A673 (cell line): ENCODE measurements around the gene DPYSL4. TPM values are rescaled to one million over a fixed set of nuclear protein-coding genes. Genes with fewer than 3 reads are reported as not detected.
A peak's percentile ranks its signal among the peaks of the same experiment; 100 is the strongest.

Source experiments
- Bru-seq: library from RNA; stranded (reverse); fragments of 400-500 nt; gene quantifications from one replicate; lab custom pipeline; 2021; lab: Mats Ljungman, UMichigan
- BruChase-seq, 2 experiments: library from RNA; stranded (reverse); fragments of 400-500 nt; gene quantifications; one replicate each; lab custom pipeline; 2021; lab: Mats Ljungman, UMichigan
- BruUV-seq: library from RNA; stranded (reverse); fragments of 400-500 nt; replicated peaks from 2 replicates; lab custom pipeline; 2021; lab: Mats Ljungman, UMichigan
- CTCF ChIA-PET: fragments of 300-600 bp; sonication (Branson Sonifier 250); formaldehyde crosslinking; loops from one replicate; lab custom pipeline; 2022; ENCODE audit warnings: antibody characterized with exemption; lab: Charles Lee
- POLR2A ChIA-PET: fragments of 300-600 bp; sonication (Branson Sonifier 250); formaldehyde crosslinking; loops from one replicate; lab custom pipeline; 2022; ENCODE audit warnings: antibody characterized with exemption; ENCODE audit not compliant: low non-redundant PET; lab: Charles Lee
- DNase-seq: peaks from one replicate; pipeline ENCODE4 v3.0.0-alpha.2; 2015; ENCODE audit warnings: low spot score
- H3K27ac ChIP-seq: fragments of 200-600 bp; sonication (generic); 2 replicates; pipeline ENCODE4 v1.5.1; 2016; ENCODE audit warnings: mixed run types, low read depth, mild to moderate bottlenecking, mixed read lengths, antibody characterized with exemption, low read length; ENCODE audit not compliant: poor library complexity, severe bottlenecking
- H3K27me3 ChIP-seq: fragments of 200-600 bp; sonication (generic); replicated peaks from 2 replicates; pipeline ENCODE4 v1.6.1; 2017; ENCODE audit warnings: mixed run types, low read depth, mild to moderate bottlenecking, mixed read lengths, antibody characterized with exemption, low read length; ENCODE audit not compliant: insufficient read depth, poor library complexity
- H3K36me3 ChIP-seq: fragments of 200-600 bp; sonication (generic); 2 replicates; pipeline ENCODE4 v1.6.1; 2016; ENCODE audit warnings: mixed run types, mild to moderate bottlenecking, mixed read lengths, antibody characterized with exemption, low read length; ENCODE audit not compliant: insufficient read depth, poor library complexity, severe bottlenecking
- H3K4me1 ChIP-seq: fragments of 200-600 bp; sonication (generic); 2 replicates; pipeline ENCODE4 v1.6.1; 2017; ENCODE audit warnings: mixed run types, mild to moderate bottlenecking, mixed read lengths, antibody characterized with exemption, low read length; ENCODE audit not compliant: insufficient read depth, poor library complexity, severe bottlenecking
- H3K4me3 ChIP-seq: fragments of 200-600 bp; sonication (generic); 2 replicates; pipeline ENCODE4 v1.5.1; 2016; ENCODE audit warnings: low read depth, mixed run types, mild to moderate bottlenecking, mixed read lengths, low read length; ENCODE audit not compliant: poor library complexity, severe bottlenecking
- H3K9me3 ChIP-seq: fragments of 200-600 bp; sonication (generic); 2 replicates; pipeline ENCODE4 v1.6.1; 2016; ENCODE audit warnings: mixed run types, low read depth, mild to moderate bottlenecking, mixed read lengths, antibody characterized with exemption, low read length; ENCODE audit not compliant: poor library complexity, severe bottlenecking
- EZH2 ChIP-seq: fragments of 200-600 bp; sonication (generic); IDR thresholded peaks from 2 replicates; pipeline ENCODE4 v1.6.1; 2017; ENCODE audit warnings: borderline replicate concordance, low read depth, mild to moderate bottlenecking, mixed read lengths, antibody characterized with exemption, low read length; ENCODE audit not compliant: poor library complexity, severe bottlenecking
- intact Hi-C: fragments of 100-400 bp; cut with micrococcal nuclease; formaldehyde crosslinking; loops from one replicate; pipeline ENCODE4 v1.10.0; 2022; ENCODE audit not compliant: unreplicated experiment
- long read RNA-seq: library from polyadenylated mRNA; stranded (forward); transcript quantifications from one replicate; pipeline ENCODE4 v2.0.0, GENCODE V29; 2022
- total RNA-seq: library from RNA; stranded (reverse); gene quantifications from 2 replicates; pipeline ENCODE4 v1.2.3, GENCODE V29; 2021
- TF ChIP-seq, protein P1 (sequence below): fragments of 300-800, 200-600 bp; sonication (generic); conservative IDR thresholded peaks from 2 replicates; pipeline ENCODE4 v1.5.1; 2017; ENCODE audit warnings: low read depth, mild to moderate bottlenecking, antibody characterized with exemption, low read length, moderate library complexity, mixed read lengths

The DPYSL4 gene
- total RNA-seq: 13.1 and 18.2 TPM in 2 replicates
- Bru-seq, nascent RNA: percentile 33 among the genes with signal in this experiment
- percentile 35 among the genes with signal in this experiment for BruChase-seq, experiment 1, labeled RNA remaining after a 2-hour chase
- BruChase-seq, experiment 2, labeled RNA remaining after a 6-hour chase: percentile 40 among the genes with signal in this experiment
- long read RNA-seq, transcript DPYSL4-201 (14 exons, 2,729 nt): major isoform, 6 of 18 reads
- long read RNA-seq, partial matches to known transcripts: 3 of 18 reads
- long read RNA-seq, other reads (novel, unspliced or antisense): 5 of 18 reads

GRCh38 chr10:132186488-132187429 is at the start of gene DPYSL4:
Gene DPYSL4, plus strand, starts transcription at chr10:132186948. Its CDS starts 116 bp downstream, at chr10:132187064.
- peaks cover 10% of the 10 kb centered on the region for H3K4me1 ChIP-seq
- H3K4me3 ChIP-seq: peak within 1 kb of the TSS; percentile 65
- H3K27ac ChIP-seq: peak within 1 kb of the TSS; percentile 50
- POLR2A ChIA-PET: no interaction called here
- TF ChIP-seq, protein P1, sequence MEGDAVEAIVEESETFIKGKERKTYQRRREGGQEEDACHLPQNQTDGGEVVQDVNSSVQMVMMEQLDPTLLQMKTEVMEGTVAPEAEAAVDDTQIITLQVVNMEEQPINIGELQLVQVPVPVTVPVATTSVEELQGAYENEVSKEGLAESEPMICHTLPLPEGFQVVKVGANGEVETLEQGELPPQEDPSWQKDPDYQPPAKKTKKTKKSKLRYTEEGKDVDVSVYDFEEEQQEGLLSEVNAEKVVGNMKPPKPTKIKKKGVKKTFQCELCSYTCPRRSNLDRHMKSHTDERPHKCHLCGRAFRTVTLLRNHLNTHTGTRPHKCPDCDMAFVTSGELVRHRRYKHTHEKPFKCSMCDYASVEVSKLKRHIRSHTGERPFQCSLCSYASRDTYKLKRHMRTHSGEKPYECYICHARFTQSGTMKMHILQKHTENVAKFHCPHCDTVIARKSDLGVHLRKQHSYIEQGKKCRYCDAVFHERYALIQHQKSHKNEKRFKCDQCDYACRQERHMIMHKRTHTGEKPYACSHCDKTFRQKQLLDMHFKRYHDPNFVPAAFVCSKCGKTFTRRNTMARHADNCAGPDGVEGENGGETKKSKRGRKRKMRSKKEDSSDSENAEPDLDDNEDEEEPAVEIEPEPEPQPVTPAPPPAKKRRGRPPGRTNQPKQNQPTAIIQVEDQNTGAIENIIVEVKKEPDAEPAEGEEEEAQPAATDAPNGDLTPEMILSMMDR: no peak
- no peak for TF ChIP-seq EZH2
- no peaks in the 10 kb centered on the region for H3K36me3 ChIP-seq
- intact Hi-C loops: no loop called here
- no peak for DNase-seq
- no peaks in the 10 kb centered on the region for H3K9me3 ChIP-seq
- H3K27me3 ChIP-seq: peaks cover 51% of the 10 kb centered on the region
- CTCF ChIA-PET: no interaction called here
- no TSS peak for BruUV-seq

GRCh38 chr10:132137111-132138072 is 49.4 kb upstream of the DPYSL4 start:
- BruUV-seq: no TSS peak
- H3K27ac ChIP-seq: no peak overlapping the region
- intact Hi-C loops: no loop called here
- no peak overlapping the region for H3K4me3 ChIP-seq
- CTCF ChIA-PET: interaction anchor here (0.6 kb wide), 1 partner anchor 130 kb away, joined by 5 read pairs; no protein-coding TSS in a partner anchor
- peaks cover 5% of the 10 kb centered on the region for H3K4me1 ChIP-seq
- DNase-seq: no peak
- H3K36me3 ChIP-seq: no peaks in the 10 kb centered on the region
- no peaks in the 10 kb centered on the region for H3K9me3 ChIP-seq
- POLR2A ChIA-PET: no interaction called here
- no peaks in the 10 kb centered on the region for H3K27me3 ChIP-seq
- TF ChIP-seq, protein P1: no peak

DNA sequence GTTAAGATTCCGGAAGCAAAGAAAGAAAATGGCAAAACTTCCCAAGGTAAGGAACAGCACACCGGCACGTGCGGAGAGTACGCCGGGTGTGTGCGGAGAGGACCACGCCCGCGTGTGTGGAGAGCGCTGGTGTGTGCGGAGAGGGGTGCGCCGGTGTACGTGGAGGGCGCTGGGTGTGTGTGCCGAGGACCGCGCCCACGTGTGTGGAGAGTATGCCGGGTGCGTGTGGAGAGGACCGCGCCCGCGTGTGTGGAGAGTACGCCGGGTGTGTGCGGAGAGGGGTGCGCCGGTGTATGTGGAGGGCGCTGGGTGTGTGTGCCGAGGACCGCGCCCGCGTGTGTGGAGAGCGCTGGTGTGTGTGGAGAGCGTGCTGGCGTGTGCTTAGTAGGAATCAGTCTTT is 48.6 kb upstream of the DPYSL4 start:
- no peak overlapping the region for H3K27ac ChIP-seq
- no peaks in the 10 kb centered on the region for H3K9me3 ChIP-seq
- POLR2A ChIA-PET: no interaction called here
- intact Hi-C loops: no loop called here
- DNase-seq: no peak
- no peaks in the 10 kb centered on the region for H3K36me3 ChIP-seq
- H3K27me3 ChIP-seq: no peaks in the 10 kb centered on the region
- CTCF ChIA-PET: no interaction called here
- no peaks in the 10 kb centered on the region for H3K4me1 ChIP-seq
- TF ChIP-seq, protein P1: no peak
- TF ChIP-seq EZH2: no peak
- no peak overlapping the region for H3K4me3 ChIP-seq
- BruUV-seq: no TSS peak
